ENCODE results near the gene LGALS8.

LGALS8 gene

GRCh38 chr1:236541710-236542109 is 17.9 kb downstream of the LGALS8 start:
- no peak for DNase-seq (ENCODE audit: low spot score)
- no peak for TF ChIP-seq CTCF (conservative IDR thresholded peaks at IDR 0.05; ENCODE audit: low read depth)
- CTCF ChIA-PET, result no interaction called here
- POLR2A ChIA-PET (ENCODE audit: low non-redundant PET), result no interaction called here
- H3K27ac ChIP-seq, result peak overlapping the region; percentile 39; the same call in 1 of the 2 replicates

- POLR2A ChIA-PET (ENCODE audit: low non-redundant PET), result no interaction called here
- CTCF ChIA-PET, result interaction anchor here (0.7 kb wide), 1 partner anchor 197 kb away, joined by 3 read pairs; no protein-coding TSS in a partner anchor
- no peak overlapping the region; the same call in 1 of the 2 replicates for H3K27ac ChIP-seq
- TF ChIP-seq CTCF (conservative IDR thresholded peaks at IDR 0.05; ENCODE audit: low read depth), result no peak
- DNase-seq (ENCODE audit: low spot score), result no peak
These were observed 19.4 kb downstream of the LGALS8 start for GRCh38 chr1:236543065-236543669.

- DNase-seq (ENCODE audit: low spot score), result no peak
- no peak for TF ChIP-seq CTCF (conservative IDR thresholded peaks at IDR 0.05; ENCODE audit: low read depth)
- H3K27ac ChIP-seq, result no peak overlapping the region
- ChIA-PET CTCF (no interaction called here), POLR2A (ENCODE audit: low non-redundant PET) (no interaction called here)
These were observed 21.9 kb downstream of the LGALS8 start for GRCh38 chr1:236545621-236546169.

GRCh38 chr1:236548452-236548851 is 24.7 kb downstream of the LGALS8 start:
- POLR2A ChIA-PET (ENCODE audit: low non-redundant PET), result no interaction called here
- no peak overlapping the region for H3K27ac ChIP-seq
- CTCF ChIA-PET, result no interaction called here
- DNase-seq (ENCODE audit: low spot score), result no peak
- TF ChIP-seq CTCF (conservative IDR thresholded peaks at IDR 0.05; ENCODE audit: low read depth), result no peak

- ChIA-PET POLR2A (ENCODE audit: low non-redundant PET) (no interaction called here), CTCF (interaction anchor here (0.7 kb wide), 1 partner anchor 499 kb away, joined by 3 read pairs; no protein-coding TSS in a partner anchor)
- DNase-seq (ENCODE audit: low spot score), result no peak
- no peak overlapping the region for H3K27ac ChIP-seq
- no peak for TF ChIP-seq CTCF (conservative IDR thresholded peaks at IDR 0.05; ENCODE audit: low read depth)
These were observed 27.4 kb downstream of the LGALS8 start for GRCh38 chr1:236550961-236551851.

- H3K27ac ChIP-seq, result no peak overlapping the region
- POLR2A ChIA-PET (ENCODE audit: low non-redundant PET), result no interaction called here
- CTCF ChIA-PET, result interaction anchor here (1.0 kb wide), 1 partner anchor 52 kb away, joined by 6 read pairs; the partner anchor contains the start of gene HEATR1
- no peak for TF ChIP-seq CTCF (conservative IDR thresholded peaks at IDR 0.05; ENCODE audit: low read depth)
- no peak for DNase-seq (ENCODE audit: low spot score)
These were observed 28.3 kb downstream of the LGALS8 start for GRCh38 chr1:236552096-236552495.

All from RWPE1 (cell line).